HG02943 (cell line): Measurements from ENCODE around the gene OTUD1.
A peak's percentile ranks its signal among the peaks of the same experiment; 100 is the strongest.

Experiments
- ATAC-seq: cut with Tn5 transposase; IDR thresholded peaks from one replicate; pipeline ENCODE4 v1.9.1; 2021; ENCODE audit warnings: mild to moderate bottlenecking, low read depth, moderate library complexity; ENCODE audit not compliant: unreplicated experiment

Gene OTUD1

GRCh38 chr10:23419655-23420329 lies 19.1 kb upstream of the OTUD1 start:
- ATAC-seq, result no peak

- ATAC-seq, result no peak
These were observed 17.5 kb upstream of the OTUD1 start for GRCh38 chr10:23421397-23421796.

GRCh38 chr10:23422003-23422411 lies 16.9 kb upstream of the OTUD1 start:
- ATAC-seq, result no peak

GRCh38 chr10:23432166-23432565 lies 6.7 kb upstream of the OTUD1 start:
- ATAC-seq, result no peak

GRCh38 chr10:23432639-23433038 lies 6.2 kb upstream of the OTUD1 start:
- ATAC-seq, result no peak

- no peak for ATAC-seq
These were observed 5.2 kb upstream of the OTUD1 start for GRCh38 chr10:23433701-23434100.

- no peak for ATAC-seq
These were observed 3.5 kb upstream of the OTUD1 start for GRCh38 chr10:23435378-23435777.

- no peak for ATAC-seq
These were observed 1.9 kb upstream of the OTUD1 start for GRCh38 chr10:23436983-23437382.

GRCh38 chr10:23437963-23438546 lies 820 bp upstream of the OTUD1 start:
- no peak for ATAC-seq

GRCh38 chr10:23439452-23439960 lies 631 bp downstream of the OTUD1 start:
- peak; percentile 6 for ATAC-seq

- peak; percentile 21 for ATAC-seq
These were observed 1.4 kb downstream of the OTUD1 start for GRCh38 chr10:23439961-23440889.

- ATAC-seq, result no peak
These were observed 2.4 kb downstream of the OTUD1 start for GRCh38 chr10:23441251-23441650.

GRCh38 chr10:23442936-23443335 lies 4.1 kb downstream of the OTUD1 start:
- ATAC-seq, result no peak

GRCh38 chr10:23445591-23445990 lies 6.7 kb downstream of the OTUD1 start:
- ATAC-seq, result no peak

GRCh38 chr10:23448323-23448722 lies 9.4 kb downstream of the OTUD1 start:
- ATAC-seq, result no peak

- ATAC-seq, result peak; percentile 90
These were observed 10.1 kb downstream of the OTUD1 start for GRCh38 chr10:23448802-23449570.

- no peak for ATAC-seq
These were observed 13.3 kb downstream of the OTUD1 start for GRCh38 chr10:23452033-23452655.

- ATAC-seq, result no peak
These were observed 14.6 kb downstream of the OTUD1 start for GRCh38 chr10:23453465-23453864.

GRCh38 chr10:23457632-23458417 lies 18.9 kb downstream of the OTUD1 start:
- ATAC-seq, result no peak
